Effector CD8-positive, alpha-beta T cell (primary cell): ENCODE results near the gene PDE4D.

ENCODE experiments used
- DNase-seq: peaks from one replicate; lab custom pipeline; 2025; lab: John Stamatoyannopoulos, UW

The PDE4D gene

GRCh38 chr5:59142138-59142537, 751.4 kb downstream of the PDE4D start:
- no peak for DNase-seq

- no peak for DNase-seq
Measured at GRCh38 chr5:59140133-59140532, 753.4 kb downstream of the PDE4D start.

GRCh38 chr5:59139695-59140094, 753.8 kb downstream of the PDE4D start:
- no peak for DNase-seq

- DNase-seq: no peak
Measured at GRCh38 chr5:59138509-59138908, 755.0 kb downstream of the PDE4D start.

GRCh38 chr5:59137846-59138245, 755.7 kb downstream of the PDE4D start:
- no peak for DNase-seq

- no peak for DNase-seq
Measured at GRCh38 chr5:59136549-59136948, 757.0 kb downstream of the PDE4D start.

- DNase-seq: no peak
Measured at GRCh38 chr5:59134471-59135163, 758.9 kb downstream of the PDE4D start.

GRCh38 chr5:59133764-59134261, 759.7 kb downstream of the PDE4D start:
- DNase-seq: no peak

GRCh38 chr5:59132131-59132530, 761.4 kb downstream of the PDE4D start:
- DNase-seq: no peak

- DNase-seq: no peak
Measured at GRCh38 chr5:59130431-59130830, 763.1 kb downstream of the PDE4D start.

GRCh38 chr5:59128646-59129290, 764.8 kb downstream of the PDE4D start:
- no peak for DNase-seq

GRCh38 chr5:59126708-59127573, 766.6 kb downstream of the PDE4D start:
- no peak for DNase-seq

GRCh38 chr5:59126016-59126707, 767.4 kb downstream of the PDE4D start:
- no peak for DNase-seq

GRCh38 chr5:59125011-59125961, 768.2 kb downstream of the PDE4D start:
- no peak for DNase-seq

GRCh38 chr5:59123595-59124561, 769.6 kb downstream of the PDE4D start:
- DNase-seq: no peak

GRCh38 chr5:59119480-59119879, 774.0 kb downstream of the PDE4D start:
- DNase-seq: no peak

GRCh38 chr5:59117320-59117719, 776.2 kb downstream of the PDE4D start:
- no peak for DNase-seq

GRCh38 chr5:59116231-59116865, 777.2 kb downstream of the PDE4D start:
- no peak for DNase-seq

GRCh38 chr5:59115345-59115744, 778.2 kb downstream of the PDE4D start:
- no peak for DNase-seq
